ENCODE data around the gene CCDC141.
"Not testable (repeated sequence)": the region's sequence is repeated elsewhere in the genome, so short reads cannot be mapped to it uniquely, and the experiment has no call there.

Gene CCDC141

GRCh38 chr2:179036353-179036905 lies 13.5 kb downstream of the CCDC141 start:
- DNase-seq (ENCODE audit: low read depth) = no peak

GRCh38 chr2:179031731-179032408 lies 18.1 kb downstream of the CCDC141 start:
- DNase-seq (ENCODE audit: low read depth) = no peak

GRCh38 chr2:179024445-179024844 lies 25.5 kb downstream of the CCDC141 start:
- no peak for DNase-seq (ENCODE audit: low read depth)

GRCh38 chr2:179022685-179023084 lies 27.3 kb downstream of the CCDC141 start:
- no peak for DNase-seq (ENCODE audit: low read depth)

DNA sequence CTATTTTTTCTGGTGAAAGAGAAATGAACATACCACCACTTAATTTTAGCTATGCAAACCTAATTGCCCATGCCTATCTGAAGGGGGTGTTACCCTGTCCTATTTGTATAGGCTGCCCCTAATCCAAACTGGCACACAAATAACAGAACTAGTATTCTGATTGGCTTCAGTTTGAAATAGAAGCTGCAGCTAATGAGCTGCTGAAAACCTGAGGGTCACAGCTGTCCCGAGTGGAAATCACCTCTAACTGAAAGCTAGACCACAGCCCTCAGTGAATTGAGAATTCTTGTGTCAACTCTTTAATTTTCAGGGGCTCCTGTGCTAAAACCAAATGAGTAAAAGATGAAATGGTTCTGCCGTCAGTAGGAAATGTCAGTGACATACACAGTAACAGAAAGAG lies 28.7 kb downstream of the CCDC141 start:
- no peak for DNase-seq (ENCODE audit: low read depth)

GRCh38 chr2:179020156-179020750 lies 29.7 kb downstream of the CCDC141 start:
- no peak for DNase-seq (ENCODE audit: low read depth)

GRCh38 chr2:179019260-179019659 lies 30.7 kb downstream of the CCDC141 start:
- DNase-seq (ENCODE audit: low read depth) = no peak

- no peak for DNase-seq (ENCODE audit: low read depth)
These were observed 32.1 kb downstream of the CCDC141 start for GRCh38 chr2:179017773-179018357.

- not testable (repeated sequence) for DNase-seq (ENCODE audit: low read depth)
These were observed 35.7 kb downstream of the CCDC141 start for GRCh38 chr2:179014189-179014588.

GRCh38 chr2:179005976-179006375 lies 44.0 kb downstream of the CCDC141 start:
- no peak for DNase-seq (ENCODE audit: low read depth)

GRCh38 chr2:178999476-178999875 lies 50.5 kb downstream of the CCDC141 start:
- no peak for DNase-seq (ENCODE audit: low read depth)

DNA sequence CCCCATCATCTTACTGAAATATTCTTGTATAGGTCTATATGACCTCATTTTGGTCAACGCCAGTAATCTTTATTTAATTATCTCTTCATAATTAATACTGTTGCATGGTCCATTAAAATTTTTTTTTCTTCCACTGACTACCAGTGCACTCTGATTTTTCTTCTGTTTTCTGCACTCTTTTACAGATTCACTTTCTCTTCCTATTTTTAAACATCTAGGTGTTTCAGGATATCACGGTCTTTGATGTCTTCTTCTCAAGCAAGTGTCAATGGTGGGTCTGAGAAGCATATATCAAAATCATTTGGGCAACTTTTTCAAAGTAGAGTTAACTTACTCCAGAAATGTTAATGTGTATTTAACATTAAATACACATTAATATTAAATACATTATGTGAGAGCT lies 51.4 kb downstream of the CCDC141 start:
- no peak for DNase-seq (ENCODE audit: low read depth)

DNA sequence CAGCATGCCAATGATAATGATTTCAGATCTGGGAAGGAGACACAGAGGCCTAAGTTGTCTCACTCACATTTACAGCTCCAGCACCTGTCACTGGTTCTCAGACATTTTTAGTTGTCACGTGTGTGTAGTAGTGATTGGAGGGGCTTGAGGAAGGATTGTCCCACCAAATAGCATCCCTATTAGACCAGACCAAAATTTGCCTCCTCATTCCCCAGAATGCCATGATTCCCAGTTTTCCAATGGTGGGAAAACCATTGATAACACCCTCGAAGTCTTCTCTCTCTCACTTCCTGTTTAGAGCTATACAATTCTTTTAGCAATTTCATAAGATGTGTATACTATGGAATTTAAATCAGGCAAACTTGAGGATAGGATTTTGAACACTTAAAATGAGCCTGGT lies 52.5 kb downstream of the CCDC141 start:
- no peak for DNase-seq (ENCODE audit: low read depth)

GRCh38 chr2:178997067-178997466 lies 52.9 kb downstream of the CCDC141 start:
- no peak for DNase-seq (ENCODE audit: low read depth)

DNA sequence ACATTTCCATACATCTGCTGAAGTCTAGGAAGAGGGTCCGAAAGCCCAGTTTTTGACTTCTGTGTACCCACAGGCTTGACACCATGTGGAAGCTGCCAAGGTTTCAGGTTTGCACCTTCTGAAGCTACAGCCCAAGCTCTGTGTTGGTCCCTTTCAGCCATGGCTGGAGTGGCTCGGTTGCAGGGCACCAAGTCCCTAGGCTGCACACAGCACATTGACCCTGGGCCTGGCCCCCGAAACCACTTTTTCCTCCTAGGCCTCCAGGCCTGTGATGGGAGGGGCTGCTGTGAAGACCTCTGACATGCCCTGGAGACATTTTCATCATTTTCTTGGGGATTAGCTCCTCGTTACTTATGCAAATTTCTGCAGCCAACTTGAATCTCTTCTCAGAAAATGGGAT lies 55.7 kb downstream of the CCDC141 start:
- no peak for DNase-seq (ENCODE audit: low read depth)

DNA sequence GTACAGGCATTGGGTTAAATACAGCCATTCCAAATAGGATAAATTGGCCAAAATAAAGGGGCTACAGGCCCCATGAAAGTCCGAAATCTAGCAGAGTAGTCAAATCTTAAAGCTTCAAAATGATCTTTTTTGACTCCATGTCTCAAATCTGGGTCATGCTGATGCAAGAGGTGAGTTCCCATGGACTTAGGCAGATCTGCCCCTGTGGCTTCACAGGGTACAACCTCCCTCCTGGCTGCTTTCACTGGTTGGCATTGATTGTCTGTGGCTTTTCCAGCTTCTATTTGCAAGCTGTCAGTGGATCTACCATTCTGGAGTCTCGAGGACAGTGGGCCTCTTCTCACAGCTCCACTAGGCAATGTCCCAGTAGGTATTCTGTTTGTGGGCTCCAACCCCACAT lies 56.1 kb downstream of the CCDC141 start:
- DNase-seq (ENCODE audit: low read depth) = no peak

- not testable (repeated sequence) for DNase-seq (ENCODE audit: low read depth)
These were observed 57.2 kb downstream of the CCDC141 start for GRCh38 chr2:178992719-178993118.

- DNase-seq (ENCODE audit: low read depth) = no peak
These were observed 59.2 kb downstream of the CCDC141 start for GRCh38 chr2:178990533-178991241.

DNA sequence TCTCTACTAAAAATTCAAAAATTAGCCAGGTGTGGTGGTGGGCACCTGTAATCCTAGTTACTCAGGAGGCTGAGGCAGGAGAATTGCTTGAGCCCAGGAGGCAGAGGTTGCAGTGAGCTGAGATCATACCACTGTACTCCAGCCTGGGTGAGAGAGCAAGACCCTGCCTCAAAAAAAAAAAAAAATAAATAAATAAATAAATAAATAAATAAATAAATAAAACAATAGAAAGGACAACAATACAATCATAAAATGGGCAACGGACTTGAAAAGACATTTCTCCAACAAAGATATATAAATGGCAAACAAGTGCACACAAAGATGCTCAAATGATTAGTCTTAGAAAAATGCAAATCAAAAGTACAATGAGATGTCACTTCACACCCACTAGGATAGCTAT lies 60.5 kb downstream of the CCDC141 start:
- DNase-seq (ENCODE audit: low read depth) = not testable (repeated sequence)

- DNase-seq (ENCODE audit: low read depth) = not testable (repeated sequence)
These were observed 67.3 kb downstream of the CCDC141 start for GRCh38 chr2:178982652-178983051.

DNA sequence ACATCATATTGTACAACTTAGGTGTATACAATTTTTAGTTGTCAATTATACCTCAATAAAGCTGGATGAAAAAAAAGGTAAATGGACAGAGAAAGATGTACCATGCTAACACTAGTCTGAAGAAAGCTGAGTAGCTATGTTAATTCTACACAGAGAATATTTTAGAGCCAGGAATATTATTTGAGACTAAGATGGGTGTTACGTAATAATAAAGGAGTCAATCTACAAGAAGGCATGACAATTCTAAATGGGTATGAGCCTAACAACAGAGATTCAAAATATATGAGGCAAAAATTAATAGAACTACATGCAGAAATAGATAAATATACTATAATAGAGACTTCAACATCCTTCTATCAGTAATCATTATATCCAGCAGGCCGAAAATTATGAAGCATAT lies 69.1 kb downstream of the CCDC141 start:
- DNase-seq (ENCODE audit: low read depth) = no peak

DNA sequence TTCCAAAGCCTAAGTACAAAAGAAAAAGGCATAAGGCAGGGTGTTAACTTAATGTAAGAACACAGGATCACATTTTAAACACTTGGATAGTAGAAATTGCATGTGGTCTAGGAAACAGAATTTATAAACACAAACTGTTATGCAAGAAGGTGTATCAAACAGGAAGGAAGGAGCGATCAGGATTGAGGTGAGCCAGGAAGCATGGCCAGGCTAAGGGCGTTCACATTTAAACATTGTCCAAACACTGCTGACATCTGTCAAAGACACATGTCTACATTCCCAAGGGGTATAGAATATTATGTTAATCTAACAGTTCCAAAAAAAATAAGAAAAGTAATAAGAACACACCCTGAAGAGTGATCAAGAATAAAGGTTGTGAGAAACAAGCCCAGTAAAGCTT lies 71.3 kb downstream of the CCDC141 start:
- no peak for DNase-seq (ENCODE audit: low read depth)

- no peak for DNase-seq (ENCODE audit: low read depth)
These were observed 73.6 kb downstream of the CCDC141 start for GRCh38 chr2:178976351-178976750.
